C4-2B (cell line): ENCODE results near the gene FBXL4.
"Not testable (repeated sequence)": the region's sequence is repeated elsewhere in the genome, so short reads cannot be mapped to it uniquely, and the experiment has no call there.

Source experiments
- H3K27ac ChIP-seq: fragments of 450-650 bp; 2 replicates; pipeline ENCODE4 v1.5.1; 2017
- CTCF ChIP-seq: fragments of 450-650 bp; conservative IDR thresholded peaks from 2 replicates; pipeline ENCODE4 v1.5.1; 2017; ENCODE audit warnings: mild to moderate bottlenecking
- ZFX ChIP-seq: fragments of 450-650 bp; IDR thresholded peaks from 2 replicates; pipeline ENCODE4 v1.6.1; 2017

The FBXL4 gene

GRCh38 chr6:98920904-98921431, 26.8 kb downstream of the FBXL4 start:
- no peak overlapping the region for H3K27ac ChIP-seq
- no peak for TF ChIP-seq ZFX
- no peak for TF ChIP-seq CTCF

GRCh38 chr6:98910946-98911345, 36.8 kb downstream of the FBXL4 start:
- not testable (repeated sequence) for H3K27ac ChIP-seq

GRCh38 chr6:98909236-98909635, 38.5 kb downstream of the FBXL4 start:
- no peak overlapping the region for H3K27ac ChIP-seq
- TF ChIP-seq ZFX (no peak), CTCF (no peak)

- H3K27ac ChIP-seq: not testable (repeated sequence)
Measured at GRCh38 chr6:98906342-98906741, 41.4 kb downstream of the FBXL4 start.

GRCh38 chr6:98905759-98906158, 42.0 kb downstream of the FBXL4 start:
- TF ChIP-seq CTCF (no peak), ZFX (no peak)
- no peak overlapping the region for H3K27ac ChIP-seq

GRCh38 chr6:98904096-98904495, 43.6 kb downstream of the FBXL4 start:
- no peak overlapping the region for H3K27ac ChIP-seq
- TF ChIP-seq CTCF (no peak), ZFX (no peak)

GRCh38 chr6:98900706-98901105, 47.0 kb downstream of the FBXL4 start:
- no peak for TF ChIP-seq ZFX
- no peak for TF ChIP-seq CTCF
- H3K27ac ChIP-seq: no peak overlapping the region

- no peak overlapping the region for H3K27ac ChIP-seq
- TF ChIP-seq CTCF: no peak
Measured at GRCh38 chr6:98894810-98895209, 52.9 kb downstream of the FBXL4 start.

- no peak overlapping the region for H3K27ac ChIP-seq
- TF ChIP-seq ZFX (no peak), CTCF (no peak)
Measured at GRCh38 chr6:98887650-98888049, 60.1 kb downstream of the FBXL4 start.
